Measurements from ENCODE around the gene BLCAP.

BLCAP gene

DNA sequence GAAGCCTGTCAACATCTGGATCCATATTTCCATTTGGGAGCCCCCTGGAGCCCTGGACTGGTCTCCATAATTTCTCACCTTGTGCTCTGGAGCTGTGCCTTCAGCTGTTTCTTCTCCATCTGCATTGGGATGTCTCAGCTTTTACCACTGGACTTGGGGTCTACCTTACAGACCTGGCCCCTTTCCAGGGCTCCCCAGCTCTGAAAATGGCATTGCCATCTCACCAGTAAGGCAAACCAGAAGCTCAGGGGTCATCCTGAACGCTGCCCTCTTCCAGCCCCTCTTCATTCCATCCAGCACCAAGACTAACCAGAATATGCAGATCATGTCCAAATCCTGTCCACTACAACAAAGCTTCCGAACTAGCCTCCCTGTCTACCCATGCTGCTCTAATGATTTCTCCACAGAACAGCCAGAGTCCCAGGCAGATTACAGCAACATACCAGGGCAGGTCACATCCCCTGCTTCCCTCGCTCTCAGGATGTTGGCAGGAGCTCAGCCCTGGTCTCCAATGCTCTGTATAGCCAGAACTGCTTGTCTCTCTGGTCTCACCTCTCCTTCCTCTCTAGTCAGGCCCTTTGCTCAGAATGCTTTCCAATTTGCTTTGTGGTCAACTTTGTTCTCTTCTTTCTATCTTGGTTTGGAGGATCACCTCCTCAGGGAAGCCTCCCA lies 24.3 kb downstream of the BLCAP start:
- Histone ChIP-seq H3K27ac (ENCODE audit: low read depth, low read length) (no peak overlapping the region), H4K20me1 (ENCODE audit: control insufficient read depth, insufficient read depth, low read depth, low read length) (no peaks in the 10 kb centered on the region; the same call in 1 of the 2 replicates), H3F3A (ENCODE audit: control insufficient read depth, insufficient read depth) (no peaks in the 10 kb centered on the region), H3K79me2 (ENCODE audit: control insufficient read depth, low read length) (no peaks in the 10 kb centered on the region), H3K4me3 (ENCODE audit: low read length) (no peak overlapping the region), H3K27me3 (ENCODE audit: control insufficient read depth, low read length) (no peaks in the 10 kb centered on the region), H3K36me3 (ENCODE audit: control insufficient read depth, low read length) (no peaks in the 10 kb centered on the region), H3K4me2 (ENCODE audit: low read length) (no peak overlapping the region), H3K4me1 (ENCODE audit: control insufficient read depth, low read length) (peaks cover 22% of the 10 kb centered on the region), H3K9me2 (replicated peaks; ENCODE audit: control insufficient read depth, low read length) (no peaks in the 10 kb centered on the region), H3K9me3 (ENCODE audit: control insufficient read depth, insufficient read depth, low read length) (no peaks in the 10 kb centered on the region)
- TF ChIP-seq EZH2phosphoT487 (IDR thresholded peaks at IDR 0.05; ENCODE audit: borderline replicate concordance, low read length) = no peak
- TF ChIP-seq, protein P1, sequence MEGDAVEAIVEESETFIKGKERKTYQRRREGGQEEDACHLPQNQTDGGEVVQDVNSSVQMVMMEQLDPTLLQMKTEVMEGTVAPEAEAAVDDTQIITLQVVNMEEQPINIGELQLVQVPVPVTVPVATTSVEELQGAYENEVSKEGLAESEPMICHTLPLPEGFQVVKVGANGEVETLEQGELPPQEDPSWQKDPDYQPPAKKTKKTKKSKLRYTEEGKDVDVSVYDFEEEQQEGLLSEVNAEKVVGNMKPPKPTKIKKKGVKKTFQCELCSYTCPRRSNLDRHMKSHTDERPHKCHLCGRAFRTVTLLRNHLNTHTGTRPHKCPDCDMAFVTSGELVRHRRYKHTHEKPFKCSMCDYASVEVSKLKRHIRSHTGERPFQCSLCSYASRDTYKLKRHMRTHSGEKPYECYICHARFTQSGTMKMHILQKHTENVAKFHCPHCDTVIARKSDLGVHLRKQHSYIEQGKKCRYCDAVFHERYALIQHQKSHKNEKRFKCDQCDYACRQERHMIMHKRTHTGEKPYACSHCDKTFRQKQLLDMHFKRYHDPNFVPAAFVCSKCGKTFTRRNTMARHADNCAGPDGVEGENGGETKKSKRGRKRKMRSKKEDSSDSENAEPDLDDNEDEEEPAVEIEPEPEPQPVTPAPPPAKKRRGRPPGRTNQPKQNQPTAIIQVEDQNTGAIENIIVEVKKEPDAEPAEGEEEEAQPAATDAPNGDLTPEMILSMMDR (IDR thresholded peaks at IDR 0.05; ENCODE audit: low read depth, low read length, poor library complexity, severe bottlenecking) = no peak

GRCh38 chr20:37502654-37503053 lies 25.0 kb downstream of the BLCAP start:
- H4K20me1 ChIP-seq (ENCODE audit: control insufficient read depth, insufficient read depth, low read depth, low read length) = no peaks in the 10 kb centered on the region; the same call in 1 of the 2 replicates
- H3K4me2 ChIP-seq (ENCODE audit: low read length) = no peak overlapping the region
- no peaks in the 10 kb centered on the region for H3F3A ChIP-seq (ENCODE audit: control insufficient read depth, insufficient read depth)
- no peaks in the 10 kb centered on the region for H3K79me2 ChIP-seq (ENCODE audit: control insufficient read depth, low read length)
- no peaks in the 10 kb centered on the region for H3K36me3 ChIP-seq (ENCODE audit: control insufficient read depth, low read length)
- H3K27ac ChIP-seq (ENCODE audit: low read depth, low read length) = no peak overlapping the region
- no peaks in the 10 kb centered on the region for H3K27me3 ChIP-seq (ENCODE audit: control insufficient read depth, low read length)
- TF ChIP-seq EZH2phosphoT487 (IDR thresholded peaks at IDR 0.05; ENCODE audit: borderline replicate concordance, low read length) = no peak
- TF ChIP-seq, protein P1 (IDR thresholded peaks at IDR 0.05; ENCODE audit: low read depth, low read length, poor library complexity, severe bottlenecking) = no peak
- no peaks in the 10 kb centered on the region for H3K9me2 ChIP-seq (replicated peaks; ENCODE audit: control insufficient read depth, low read length)
- H3K4me3 ChIP-seq (ENCODE audit: low read length) = no peak overlapping the region
- peaks cover 14% of the 10 kb centered on the region for H3K4me1 ChIP-seq (ENCODE audit: control insufficient read depth, low read length)
- H3K9me3 ChIP-seq (ENCODE audit: control insufficient read depth, insufficient read depth, low read length) = no peaks in the 10 kb centered on the region

DNA sequence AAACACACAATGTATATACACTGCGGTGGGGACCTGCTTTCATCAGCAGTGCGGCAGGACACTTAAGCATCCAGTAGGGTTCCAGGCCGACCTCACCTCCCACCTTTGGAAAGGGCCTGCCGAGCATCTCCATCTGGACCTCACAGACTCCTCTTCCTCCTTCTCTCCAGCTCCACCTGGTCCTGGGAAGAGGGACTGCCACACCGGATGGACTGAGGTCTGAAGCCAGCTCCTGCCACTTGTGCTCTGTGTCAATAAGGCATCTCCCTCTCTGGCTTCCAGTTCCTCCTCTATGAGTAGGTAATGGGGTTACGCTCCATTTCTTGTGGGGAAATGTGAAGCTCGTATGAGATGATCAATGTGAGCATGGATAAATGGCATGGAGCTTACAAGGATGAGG lies 25.7 kb downstream of the BLCAP start:
- H3K36me3 ChIP-seq (ENCODE audit: control insufficient read depth, low read length) = no peaks in the 10 kb centered on the region
- H3K9me3 ChIP-seq (ENCODE audit: control insufficient read depth, insufficient read depth, low read length) = no peaks in the 10 kb centered on the region
- H3F3A ChIP-seq (ENCODE audit: control insufficient read depth, insufficient read depth) = no peaks in the 10 kb centered on the region
- H4K20me1 ChIP-seq (ENCODE audit: control insufficient read depth, insufficient read depth, low read depth, low read length) = no peaks in the 10 kb centered on the region; the same call in 1 of the 2 replicates
- H3K27me3 ChIP-seq (ENCODE audit: control insufficient read depth, low read length) = no peaks in the 10 kb centered on the region
- H3K79me2 ChIP-seq (ENCODE audit: control insufficient read depth, low read length) = no peaks in the 10 kb centered on the region
- no peak overlapping the region for H3K27ac ChIP-seq (ENCODE audit: low read depth, low read length)
- H3K4me1 ChIP-seq (ENCODE audit: control insufficient read depth, low read length) = peaks cover 7% of the 10 kb centered on the region
- no peak overlapping the region for H3K4me3 ChIP-seq (ENCODE audit: low read length)
- no peaks in the 10 kb centered on the region for H3K9me2 ChIP-seq (replicated peaks; ENCODE audit: control insufficient read depth, low read length)
- no peak overlapping the region for H3K4me2 ChIP-seq (ENCODE audit: low read length)
- no peak for TF ChIP-seq EZH2phosphoT487 (IDR thresholded peaks at IDR 0.05; ENCODE audit: borderline replicate concordance, low read length)
- TF ChIP-seq, protein P1 (IDR thresholded peaks at IDR 0.05; ENCODE audit: low read depth, low read length, poor library complexity, severe bottlenecking) = no peak
